Neural cell (in vitro differentiated cells): ENCODE measurements around the gene HOXB4. TPM values are rescaled to one million over a fixed set of nuclear protein-coding genes. Genes with fewer than 3 reads are reported as not detected.

Experiments
- H2AFZ ChIP-seq: fragments of 200-600, 300-800 bp; sonication (generic), shearing (Covaris generic); 2 replicates; pipeline ENCODE4 v1.6.0; 2014; ENCODE audit warnings: low read depth, mild to moderate bottlenecking, antibody characterized with exemption, low read length, moderate library complexity
- H3F3A ChIP-seq: fragments of 200-600 bp; shearing (Covaris generic); 2 replicates; pipeline ENCODE4 v1.6.1; 2016; ENCODE audit warnings: mild to moderate bottlenecking, moderate library complexity, mixed read lengths, antibody characterized with exemption, low read length; ENCODE audit not compliant: insufficient read depth, poor library complexity, severe bottlenecking
- H3K27ac ChIP-seq: fragments of 200-600, 300-800 bp; sonication (generic), shearing (Covaris generic); 2 replicates; pipeline ENCODE4 v1.5.1; 2014; ENCODE audit warnings: mild to moderate bottlenecking, low read length, moderate library complexity
- H3K27me3 ChIP-seq: fragments of 300-800, 200-600 bp; sonication (generic), shearing (Covaris generic); 2 replicates; pipeline ENCODE4 v1.6.0; 2014; ENCODE audit warnings: mild to moderate bottlenecking, low read depth, low read length, moderate library complexity; ENCODE audit not compliant: insufficient read depth
- H3K36me3 ChIP-seq: fragments of 300-800, 200-600 bp; sonication (generic), shearing (Covaris generic); 2 replicates; pipeline ENCODE4 v1.5.1; 2014; ENCODE audit warnings: mild to moderate bottlenecking, antibody characterized with exemption, low read length, moderate library complexity; ENCODE audit not compliant: insufficient read depth
- H3K4me2 ChIP-seq: fragments of 300-800, 200-600 bp; sonication (generic), shearing (Covaris generic); 2 replicates; pipeline ENCODE4 v1.6.0; 2014; ENCODE audit warnings: mild to moderate bottlenecking, low read length
- H3K4me3 ChIP-seq: fragments of 300-800, 200-600 bp; sonication (generic), shearing (Covaris generic); 2 replicates; pipeline ENCODE4 v1.5.1; 2014; ENCODE audit warnings: mild to moderate bottlenecking, low read length, moderate library complexity
- H3K79me2 ChIP-seq: fragments of 200-600 bp; shearing (Covaris generic); replicated peaks from 2 replicates; pipeline ENCODE4 v1.6.0; 2014; ENCODE audit warnings: mild to moderate bottlenecking, low read length, moderate library complexity; ENCODE audit not compliant: insufficient read depth
- H3K9ac ChIP-seq: fragments of 300-800, 200-600 bp; sonication (generic), shearing (Covaris generic); 2 replicates; pipeline ENCODE4 v1.6.1; 2016; ENCODE audit warnings: mild to moderate bottlenecking, low read length, mixed read lengths
- H3K9me2 ChIP-seq: fragments of 200-600 bp; shearing (Covaris generic); 2 replicates; pipeline ENCODE4 v1.6.1; 2016; ENCODE audit warnings: mild to moderate bottlenecking, low read length, mixed read lengths; ENCODE audit not compliant: insufficient read depth
- H3K9me3 ChIP-seq: fragments of 200-600, 300-800 bp; sonication (generic), shearing (Covaris generic); 2 replicates; pipeline ENCODE4 v1.6.1; 2016; ENCODE audit warnings: mild to moderate bottlenecking, mixed run types, low read length, moderate library complexity, mixed read lengths
- H4K20me1 ChIP-seq: fragments of 200-600 bp; shearing (Covaris generic); 2 replicates; pipeline ENCODE4 v1.6.1; 2016; ENCODE audit warnings: mild to moderate bottlenecking, mixed run types; ENCODE audit not compliant: insufficient read depth
- CTCF ChIP-seq: fragments of 450-650 bp; IDR thresholded peaks from 2 replicates; pipeline ENCODE4 v1.5.1; 2014; ENCODE audit warnings: antibody characterized with exemption, mild to moderate bottlenecking, moderate library complexity; ENCODE audit not compliant: poor library complexity, severe bottlenecking
- EP300 ChIP-seq: fragments of 450-650 bp; conservative IDR thresholded peaks from 2 replicates; pipeline ENCODE4 v1.6.1; 2014; ENCODE audit warnings: antibody characterized with exemption, mild to moderate bottlenecking, moderate library complexity; ENCODE audit not compliant: poor library complexity, severe bottlenecking
- EZH2 ChIP-seq: fragments of 200-600, 300-800 bp; shearing (Covaris generic), sonication (generic); IDR thresholded peaks from 2 replicates; pipeline ENCODE4 v1.6.1; 2014; ENCODE audit warnings: antibody characterized with exemption, low read length, borderline replicate concordance, mild to moderate bottlenecking; ENCODE audit not compliant: insufficient read depth, poor library complexity, severe bottlenecking
- MXI1 ChIP-seq: fragments of 450-650 bp; conservative IDR thresholded peaks from 2 replicates; pipeline ENCODE4 v1.6.1; 2014; ENCODE audit warnings: antibody characterized with exemption, mild to moderate bottlenecking; ENCODE audit not compliant: poor library complexity, severe bottlenecking
- POLR2AphosphoS5 ChIP-seq: IDR thresholded peaks from 2 replicates; pipeline ENCODE4 v1.6.1; 2012
- RAD21 ChIP-seq: fragments of 450-650 bp; conservative IDR thresholded peaks from 2 replicates; pipeline ENCODE4 v1.6.1; 2014; ENCODE audit warnings: antibody characterized with exemption, mild to moderate bottlenecking, moderate library complexity
- REST ChIP-seq: IDR thresholded peaks from 2 replicates; pipeline ENCODE4 v1.6.1; 2012; ENCODE audit warnings: borderline replicate concordance
- SMC3 ChIP-seq: fragments of 450-650 bp; conservative IDR thresholded peaks from 2 replicates; pipeline ENCODE4 v1.6.1; 2014; ENCODE audit warnings: antibody characterized with exemption, mild to moderate bottlenecking, moderate library complexity; ENCODE audit not compliant: poor library complexity
- TAF1 ChIP-seq: IDR thresholded peaks from 2 replicates; pipeline ENCODE4 v1.6.1; 2012; ENCODE audit warnings: low read depth
- polyA plus RNA-seq: library from polyadenylated mRNA; depleted of rRNA; stranded (reverse); fragments of >200 nt; gene quantifications from 2 replicates; pipeline ENCODE4 v1.2.3, GENCODE V29; 2014

The HOXB4 gene
- polyA plus RNA-seq, 1 donor from 2014 or later: not detected

- H3K9ac ChIP-seq: no peak overlapping the region
- peaks cover 100% of the 10 kb centered on the region for H3K27me3 ChIP-seq
- no peak overlapping the region for H3K4me2 ChIP-seq
- no peaks in the 10 kb centered on the region for H3F3A ChIP-seq
- no peaks in the 10 kb centered on the region for H4K20me1 ChIP-seq
- H3K9me3 ChIP-seq: no peaks in the 10 kb centered on the region
- TF ChIP-seq MXI1 (no peak), TAF1 (no peak), RAD21 (no peak), POLR2AphosphoS5 (no peak), EP300 (no peak), EZH2 (no peak), CTCF (no peak), SMC3 (no peak), REST (no peak)
- H3K36me3 ChIP-seq: no peaks in the 10 kb centered on the region
- no peaks in the 10 kb centered on the region for H3K79me2 ChIP-seq
- H3K9me2 ChIP-seq: no peaks in the 10 kb centered on the region
- no peak overlapping the region for H3K27ac ChIP-seq
- no peak overlapping the region for H3K4me3 ChIP-seq
- H2AFZ ChIP-seq: no peak overlapping the region
Observed at GRCh38 chr17:48592577-48592976, 14.4 kb upstream of the HOXB4 start.

- no peak overlapping the region for H3K27ac ChIP-seq
- no peaks in the 10 kb centered on the region for H3K79me2 ChIP-seq
- TF ChIP-seq SMC3: no peak
- no peak overlapping the region for H2AFZ ChIP-seq
- H3K9me2 ChIP-seq: no peaks in the 10 kb centered on the region
- H3F3A ChIP-seq: no peaks in the 10 kb centered on the region
- no peaks in the 10 kb centered on the region for H3K36me3 ChIP-seq
- no peaks in the 10 kb centered on the region for H4K20me1 ChIP-seq
- H3K4me2 ChIP-seq: no peak overlapping the region
- H3K9me3 ChIP-seq: no peaks in the 10 kb centered on the region
- no peak overlapping the region for H3K9ac ChIP-seq
- H3K4me3 ChIP-seq: no peak overlapping the region
- H3K27me3 ChIP-seq: peaks cover 100% of the 10 kb centered on the region
Observed at GRCh38 chr17:48592057-48592514, 13.9 kb upstream of the HOXB4 start.
